IPS DF 19.7 (cell line): ENCODE results near the gene TFG.

Experiments
- DNase-seq: peaks from one replicate; pipeline ENCODE4 v3.0.0-alpha.2; 2013; ENCODE audit warnings: low read depth, low spot score

Gene TFG

DNA sequence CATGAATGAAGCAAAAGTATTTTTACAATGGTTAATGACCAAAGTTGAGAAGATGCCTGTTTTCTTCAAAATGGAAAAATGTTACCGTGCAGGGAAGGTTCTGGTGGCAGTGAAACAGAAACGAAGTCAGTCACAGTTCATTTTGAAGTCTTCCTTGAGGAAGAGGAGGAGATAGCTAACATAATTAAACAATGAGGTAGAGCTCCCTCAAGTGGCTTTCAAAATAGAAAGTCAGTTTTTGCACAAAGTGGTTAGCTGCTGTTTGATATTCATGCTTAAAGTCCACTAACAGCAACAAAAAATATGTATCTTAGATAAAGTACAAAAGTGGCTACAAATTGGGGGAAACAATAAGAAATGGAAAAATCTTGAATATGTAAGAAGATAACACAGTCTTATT is 87.3 kb downstream of the TFG start:
- no peak for DNase-seq

DNA sequence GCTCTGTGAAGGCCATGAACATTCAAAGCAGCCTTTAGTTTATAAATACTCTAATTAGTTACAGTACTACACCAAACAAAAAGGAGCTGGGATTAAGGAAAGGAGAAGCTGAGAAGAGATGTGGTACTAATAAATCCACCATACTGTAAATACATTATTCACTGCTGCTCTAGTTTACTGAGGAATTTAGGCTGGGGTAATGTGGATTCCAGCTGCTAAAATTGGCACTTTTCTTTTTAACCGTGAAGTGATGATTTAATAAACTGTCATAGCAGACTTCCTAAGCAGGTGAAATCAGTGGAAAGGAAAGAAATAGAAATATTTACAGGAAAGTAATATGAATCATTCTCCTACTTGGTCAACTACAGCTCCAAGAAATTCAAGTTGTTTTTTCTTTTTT is 88.7 kb downstream of the TFG start:
- DNase-seq = no peak
